GM18517 (cell line): Measurements from ENCODE around the gene HLA-DPB1.
"Not testable (repeated sequence)": the region's sequence is repeated elsewhere in the genome, so short reads cannot be mapped to it uniquely, and the experiment has no call there.

Experiments used
- ATAC-seq: cut with Tn5 transposase; IDR thresholded peaks from one replicate; pipeline ENCODE4 v1.9.1; 2021; ENCODE audit warnings: mild to moderate bottlenecking, moderate library complexity; ENCODE audit not compliant: unreplicated experiment

HLA-DPB1 gene

DNA sequence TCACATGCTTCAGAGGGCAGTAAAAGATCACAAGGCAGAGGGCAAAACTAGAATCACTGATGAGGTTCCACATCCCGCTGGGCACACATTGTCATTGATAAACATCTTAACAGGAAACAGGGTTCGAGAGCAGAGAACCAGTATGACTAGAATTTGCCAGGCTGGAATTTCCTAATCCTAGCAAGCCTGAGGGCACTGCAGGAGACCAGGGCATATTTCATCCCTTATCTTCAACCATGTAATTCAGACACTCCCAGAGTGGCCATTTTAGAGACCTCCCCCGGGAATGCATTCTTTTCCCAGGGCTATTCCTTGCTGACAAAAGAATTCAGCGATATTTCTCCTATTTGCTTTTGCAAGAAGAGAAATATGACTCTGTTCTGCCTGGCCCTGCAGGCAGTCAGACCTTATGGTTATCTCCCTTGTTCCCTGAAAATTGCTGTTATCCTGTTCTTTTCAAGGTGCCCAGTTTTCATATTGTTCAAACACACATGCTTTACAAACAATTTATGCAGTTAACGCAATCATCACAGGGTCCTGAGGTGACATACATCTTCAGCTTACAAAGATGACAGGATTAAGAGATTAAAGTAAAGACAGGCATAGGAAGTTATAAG, 25.4 kb downstream of the HLA-DPB1 start:
- not testable (repeated sequence) for ATAC-seq

GRCh38 chr6:33103776-33104175, 28.0 kb downstream of the HLA-DPB1 start:
- ATAC-seq, result no peak

- ATAC-seq, result no peak
These were observed 29.1 kb downstream of the HLA-DPB1 start for GRCh38 chr6:33104887-33105286.

- no peak for ATAC-seq
These were observed 29.6 kb downstream of the HLA-DPB1 start for GRCh38 chr6:33105386-33105785.

DNA sequence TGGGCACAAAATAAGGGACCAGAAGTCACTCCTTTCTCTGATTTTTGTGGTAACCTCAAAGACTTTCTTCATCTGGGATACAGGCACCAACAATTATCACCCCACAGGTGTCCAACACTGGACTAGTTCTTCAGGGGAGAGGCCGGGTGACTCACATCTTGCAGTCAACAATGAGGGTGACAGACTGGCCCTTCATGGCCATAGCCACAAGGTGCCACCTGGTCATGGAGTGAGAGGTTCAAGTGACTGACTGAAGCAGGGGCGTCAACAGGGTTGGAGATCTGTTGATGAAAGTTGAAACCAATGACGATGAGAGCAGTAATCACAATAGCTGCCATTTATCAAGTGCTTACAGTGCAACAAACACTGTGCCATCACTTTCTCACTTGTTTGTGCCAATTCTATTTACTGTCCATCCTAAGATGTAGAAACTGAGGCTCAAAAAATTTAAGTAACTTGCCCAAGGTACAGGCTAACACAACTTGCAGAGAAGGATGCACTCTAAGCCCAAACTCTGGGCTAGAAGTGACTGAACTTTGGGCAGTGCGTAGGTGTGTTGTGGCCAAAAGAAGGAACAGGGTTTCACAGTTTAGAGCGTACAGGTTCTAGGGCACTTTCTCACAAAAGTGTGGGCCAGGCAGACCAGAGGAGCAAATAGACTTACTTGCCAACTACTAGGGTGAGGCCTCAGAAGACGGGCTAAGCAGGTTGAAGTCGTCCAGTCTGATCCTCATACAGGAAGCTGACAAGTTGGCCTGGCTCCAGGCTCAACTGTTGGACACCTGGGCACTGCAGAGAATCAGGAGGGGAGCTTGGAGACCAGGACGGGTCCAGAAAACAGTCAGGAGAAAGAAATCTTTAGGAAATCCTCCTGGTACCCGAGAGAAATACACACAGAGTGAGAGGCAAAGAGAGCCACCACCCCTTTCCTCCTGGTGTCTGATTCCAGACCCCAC, 30.4 kb downstream of the HLA-DPB1 start:
- no peak for ATAC-seq

DNA sequence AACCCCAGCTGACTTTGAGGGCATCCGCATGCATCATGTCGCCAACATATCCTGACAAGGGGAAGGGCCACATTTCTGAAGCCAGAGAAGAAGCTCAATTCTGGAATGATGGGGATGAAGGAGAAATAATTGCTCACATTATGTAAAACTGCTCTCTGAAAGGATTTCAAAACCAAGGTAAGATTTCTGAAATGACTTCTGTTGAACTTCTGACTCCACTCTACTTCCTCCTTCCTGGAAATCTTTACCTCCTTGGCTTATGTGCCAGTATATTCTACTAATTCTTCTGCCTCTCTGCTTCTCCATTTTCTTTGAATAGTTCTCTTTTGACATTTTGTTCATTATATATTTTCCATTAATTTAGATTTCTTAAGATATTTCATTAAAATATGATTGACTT, 31.9 kb downstream of the HLA-DPB1 start:
- ATAC-seq, result no peak

- ATAC-seq, result no peak
These were observed 32.5 kb downstream of the HLA-DPB1 start for GRCh38 chr6:33108307-33108706.

DNA sequence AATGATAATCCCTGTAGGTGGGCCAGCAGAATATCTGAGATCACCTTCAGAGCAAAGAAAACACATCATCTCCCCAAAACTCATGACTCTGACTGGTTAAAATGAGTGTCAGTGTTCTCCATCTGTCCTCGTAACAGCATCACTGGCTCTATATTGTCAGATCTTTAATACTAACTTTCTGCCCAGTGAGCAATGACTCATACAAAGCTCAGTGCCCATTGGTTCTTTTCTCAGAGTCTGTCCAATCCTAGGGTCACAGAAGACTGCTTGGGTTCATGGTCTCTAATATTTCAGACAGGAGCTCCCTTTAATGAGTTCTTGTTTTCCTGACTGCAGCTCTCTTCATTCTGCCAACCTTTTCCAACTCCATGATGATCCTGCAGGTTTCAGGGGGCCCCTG, 36.4 kb downstream of the HLA-DPB1 start:
- ATAC-seq, result peak; percentile 84

- no peak for ATAC-seq
These were observed 38.0 kb downstream of the HLA-DPB1 start for GRCh38 chr6:33113755-33114154.

DNA sequence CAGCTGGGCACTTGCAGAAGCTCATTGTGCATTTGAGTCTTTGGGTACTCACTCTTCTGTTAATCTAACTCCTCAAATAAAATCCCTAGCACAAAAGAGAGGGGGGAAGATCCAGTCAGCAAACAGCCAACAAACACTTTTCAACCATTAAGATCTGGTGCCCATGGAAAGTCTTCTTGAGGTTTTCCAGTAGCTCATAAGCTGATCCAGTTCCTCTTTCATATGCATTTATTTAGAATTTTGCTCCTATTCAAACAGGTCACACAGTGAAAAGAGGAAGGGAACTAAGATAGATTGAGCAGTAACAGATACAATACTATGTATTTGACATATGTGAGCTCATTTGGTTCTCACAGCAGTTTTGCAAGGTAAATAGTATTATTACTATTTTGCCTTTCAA, 38.6 kb downstream of the HLA-DPB1 start:
- ATAC-seq, result no peak

DNA sequence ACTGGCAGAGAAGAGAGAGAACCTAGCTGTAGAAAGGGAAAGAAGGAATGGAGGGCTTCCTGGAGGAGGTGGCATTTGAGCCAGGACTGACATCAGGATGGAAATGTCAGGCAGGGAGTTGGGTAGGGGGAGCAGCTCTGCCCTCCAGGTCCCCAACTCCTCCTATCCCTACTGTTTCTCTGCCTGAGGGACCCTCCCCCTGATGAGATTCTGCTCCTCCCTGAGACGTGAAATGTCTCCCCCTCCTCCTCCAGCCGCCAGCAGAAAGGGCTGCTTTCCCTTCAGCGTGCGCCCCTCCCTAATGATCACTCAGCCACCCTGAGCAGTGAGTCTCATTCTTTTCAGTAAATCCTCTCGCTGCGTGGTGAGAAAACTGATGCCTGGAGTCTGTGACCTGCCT, 40.6 kb downstream of the HLA-DPB1 start:
- ATAC-seq, result no peak

DNA sequence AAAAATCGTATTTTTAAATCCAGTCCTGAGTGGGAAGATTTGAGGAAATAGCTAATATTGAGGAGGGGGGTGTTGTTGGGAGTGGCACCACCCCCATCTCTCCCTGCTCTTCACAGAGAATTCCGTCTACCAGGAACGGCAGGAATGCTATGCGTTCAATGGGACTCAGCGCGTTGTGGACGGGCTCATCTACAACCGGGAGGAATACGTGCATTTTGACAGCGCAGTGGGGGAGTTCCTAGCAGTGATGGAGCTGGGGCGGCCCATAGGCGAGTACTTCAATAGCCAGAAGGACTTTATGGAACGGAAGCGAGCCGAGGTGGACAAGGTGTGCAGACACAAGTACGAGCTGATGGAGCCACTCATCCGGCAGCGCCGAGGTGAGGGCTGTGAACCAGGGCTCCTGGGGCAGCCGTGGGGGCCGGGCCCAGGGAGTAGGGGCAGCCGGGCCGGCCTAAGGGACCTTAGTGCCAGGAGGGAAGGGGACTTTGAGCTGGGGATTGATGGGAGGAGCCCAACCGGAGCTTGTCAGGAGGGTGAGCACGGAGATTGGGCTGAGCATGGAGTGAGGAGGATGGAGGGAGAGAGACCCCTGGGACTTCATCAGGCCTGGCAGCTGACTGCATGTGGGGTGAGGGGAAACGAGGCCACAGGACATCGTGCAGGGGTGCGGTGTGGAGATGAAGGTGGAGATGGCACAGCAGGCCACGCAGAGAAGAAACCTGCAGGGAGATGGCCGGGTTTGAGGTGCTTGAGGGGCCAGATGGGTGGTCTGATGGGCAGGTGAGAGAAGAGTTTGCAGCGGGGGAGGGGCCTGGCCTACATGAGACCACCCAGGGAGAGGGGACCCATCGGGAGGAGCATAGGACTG, 41.3 kb downstream of the HLA-DPB1 start:
- ATAC-seq, result no peak

GRCh38 chr6:33117811-33118277, 42.1 kb downstream of the HLA-DPB1 start:
- no peak for ATAC-seq

DNA sequence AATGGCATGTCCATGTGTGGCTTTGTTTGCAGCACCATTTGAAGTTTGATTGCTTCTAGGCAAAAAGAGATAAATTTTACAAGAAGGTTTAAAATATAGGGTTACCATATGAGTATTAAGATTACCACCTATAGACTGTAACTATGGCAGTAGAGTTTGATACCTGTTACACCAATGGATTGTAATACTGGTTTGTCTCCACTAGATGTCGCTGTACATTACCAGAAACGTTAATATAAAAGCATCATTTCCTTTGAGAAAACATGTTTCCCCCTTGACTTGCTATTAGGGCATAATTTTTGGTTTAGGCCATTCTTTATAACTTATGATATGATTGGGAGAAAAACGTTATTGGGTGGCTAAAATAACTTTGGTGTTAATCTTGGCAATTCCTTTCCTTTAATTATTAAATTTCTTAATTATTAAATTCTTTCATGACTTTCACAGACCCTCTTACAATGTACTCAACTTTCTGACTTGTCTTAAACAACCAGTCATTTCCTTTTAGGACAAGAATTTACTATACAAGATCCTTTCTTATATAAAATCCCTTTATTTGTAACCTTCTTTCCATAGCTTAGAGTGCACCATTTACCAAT, 42.8 kb downstream of the HLA-DPB1 start:
- ATAC-seq, result no peak

DNA sequence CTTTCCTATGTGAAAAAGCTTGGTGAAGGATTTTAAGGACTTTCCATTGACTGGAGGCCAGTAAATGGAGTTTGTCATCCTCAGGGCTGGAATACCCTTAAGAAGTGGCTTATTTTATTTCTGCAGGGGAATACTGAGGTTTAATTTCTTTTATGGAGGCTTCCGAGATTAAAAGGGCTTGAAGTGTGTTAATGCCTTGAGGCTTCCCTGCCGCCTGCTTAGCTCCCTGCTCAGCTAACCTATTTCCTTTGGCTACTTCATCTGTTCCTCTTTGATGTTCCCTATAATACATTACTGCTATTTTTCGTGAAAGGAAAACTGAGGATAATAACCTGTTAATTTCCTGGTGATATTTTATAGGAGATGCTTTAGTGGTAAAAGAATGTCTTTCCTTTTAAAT, 44.2 kb downstream of the HLA-DPB1 start:
- no peak for ATAC-seq

GRCh38 chr6:33123181-33123580, 47.4 kb downstream of the HLA-DPB1 start:
- ATAC-seq, result no peak

DNA sequence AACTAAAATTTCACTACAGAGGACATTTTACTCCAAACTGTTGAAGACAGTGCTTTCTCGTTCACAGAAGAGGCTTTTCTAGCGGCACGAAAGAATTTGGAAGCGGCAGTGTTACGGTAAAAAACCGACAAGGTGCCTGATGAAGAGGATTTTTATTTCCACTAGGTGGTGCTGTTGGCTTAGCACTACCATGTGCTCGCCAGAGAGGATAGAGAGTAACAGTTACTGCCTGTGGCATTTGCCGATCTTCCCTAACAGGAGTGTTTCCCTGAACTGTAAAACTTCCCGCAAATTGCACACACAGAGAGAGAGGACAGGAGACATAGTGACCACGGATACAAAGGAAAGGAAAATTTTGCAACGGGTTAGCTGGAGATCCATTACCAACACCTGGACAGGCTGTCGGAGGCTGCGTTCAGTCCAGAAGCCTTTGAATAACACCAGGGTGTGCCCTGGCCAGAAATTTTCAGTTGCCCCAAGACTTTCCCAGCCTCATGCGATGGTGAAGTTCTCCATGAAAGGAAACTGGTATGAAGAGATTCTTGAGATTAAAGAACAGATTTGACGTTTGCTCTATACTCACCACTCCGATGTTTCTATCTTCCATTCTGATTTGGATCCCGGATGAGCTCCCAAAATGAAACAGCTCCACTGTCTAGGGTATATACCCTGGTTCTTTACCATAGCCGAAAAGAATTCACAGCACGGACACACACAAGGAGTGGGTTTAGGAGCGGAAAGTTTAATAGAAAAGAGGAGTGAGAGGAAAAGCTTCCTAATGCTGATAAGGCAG, 48.1 kb downstream of the HLA-DPB1 start:
- no peak for ATAC-seq

- no peak for ATAC-seq
These were observed 48.7 kb downstream of the HLA-DPB1 start for GRCh38 chr6:33124525-33124901.

DNA sequence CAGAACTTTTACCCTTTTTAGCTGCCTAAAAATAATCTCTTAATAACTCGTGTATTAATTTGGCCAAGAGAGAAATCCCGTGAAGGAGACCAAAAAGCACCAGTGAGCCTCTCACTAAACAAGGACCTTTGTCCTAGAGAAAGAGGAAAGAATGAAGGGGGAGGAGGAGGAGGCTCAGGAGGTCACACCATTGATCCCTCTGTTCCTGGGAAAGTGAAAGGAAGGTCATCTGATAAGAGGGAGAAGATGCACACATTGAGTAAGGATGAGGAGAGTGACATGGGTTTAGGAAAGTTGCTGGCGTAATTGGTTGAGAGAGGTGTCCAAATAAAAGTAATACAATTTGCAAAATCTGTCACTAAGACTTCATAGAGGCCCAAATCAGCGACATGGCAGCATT, 49.2 kb downstream of the HLA-DPB1 start:
- no peak for ATAC-seq

DNA sequence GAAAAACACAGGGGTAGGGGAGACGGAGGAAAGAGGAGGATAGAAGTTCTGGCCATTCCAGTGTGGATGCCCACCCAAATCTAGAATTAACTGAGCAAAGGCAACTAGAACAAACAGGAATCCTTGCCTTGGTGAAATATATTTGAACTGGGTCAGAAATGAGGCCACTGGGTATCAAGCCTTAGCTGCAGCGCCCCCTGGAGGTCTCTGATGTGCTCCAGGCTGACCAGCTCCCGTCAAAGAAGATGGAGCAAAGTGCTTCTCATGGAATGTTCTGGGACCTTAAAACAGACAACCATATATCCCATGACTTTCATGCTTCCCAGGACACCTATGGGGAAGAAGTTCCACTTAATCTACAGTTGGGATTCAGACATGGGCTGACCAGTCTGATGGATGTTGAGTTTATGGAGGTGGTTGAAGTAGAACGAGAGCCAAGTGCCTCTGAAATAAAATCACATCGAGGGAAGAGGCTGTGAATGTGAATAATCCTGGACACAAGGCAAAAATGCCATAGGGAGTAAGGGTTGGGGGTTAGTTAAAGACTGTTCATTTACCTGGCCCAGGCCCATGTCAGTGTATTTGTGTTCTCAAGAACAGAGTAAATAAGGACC, 50.4 kb downstream of the HLA-DPB1 start:
- ATAC-seq, result no peak
